HCT116 (cell line): ENCODE measurements around the gene HSP90AA1. TPM values are rescaled to one million over a fixed set of nuclear protein-coding genes. Genes with fewer than 3 reads are reported as not detected.

Experiments
- ATAC-seq: fragments of 200-7000 bp; cut with Tn5 transposase; 2 replicates; pipeline ENCODE4 v1.9.1; 2020; ENCODE audit warnings: mild to moderate bottlenecking, moderate library complexity
- BruUV-seq: library from RNA; stranded (reverse); fragments of 400-500 nt; replicated peaks from 2 replicates; lab custom pipeline; 2021; lab: Mats Ljungman, UMichigan
- CTCF ChIA-PET: fragments of 300-600 bp; sonication (Branson Sonifier 250); formaldehyde crosslinking; loops from one replicate; lab custom pipeline; 2021; ENCODE audit warnings: antibody characterized with exemption; lab: Charles Lee
- POLR2A ChIA-PET: fragments of 300-600, 350-600 bp; sonication (Branson Sonifier 250); formaldehyde crosslinking; loops from one replicate; lab custom pipeline; 2021; ENCODE audit warnings: antibody characterized with exemption; lab: Charles Lee
- RAD21 ChIA-PET, 2 experiments: fragments of 300-600 bp; sonication (Branson Sonifier 250); formaldehyde crosslinking; loops; one replicate each; lab custom pipeline; 2023; ENCODE audit warnings: low total read pairs in 2 of 2; ENCODE audit not compliant: uncharacterized antibody in 2 of 2, unreplicated experiment in 2 of 2, low non-redundant PET in 1 of 2; lab: Charles Lee
- DNase-seq: peaks from one replicate; pipeline ENCODE4 v3.0.0-alpha.2; 2010; ENCODE audit warnings: low read depth, low spot score
- H2AFZ ChIP-seq: fragments of 200-600 bp; shearing (Covaris generic), sonication (generic); 2 replicates; pipeline ENCODE4 v1.6.1; 2017; ENCODE audit warnings: low read depth, mixed run types, mixed read lengths, antibody characterized with exemption, low read length; ENCODE audit not compliant: poor library complexity, severe bottlenecking
- H3K27ac ChIP-seq: 2 replicates; pipeline ENCODE4 v1.5.1; 2012; ENCODE audit warnings: low read depth, low read length
- H3K27me3 ChIP-seq: fragments of 200-600 bp; sonication (generic); 2 replicates; pipeline ENCODE4 v1.6.1; 2016; ENCODE audit warnings: mixed run types, low read length, mixed read lengths; ENCODE audit not compliant: insufficient read depth
- H3K36me3 ChIP-seq, 2 experiments: fragments of 200-500 bp in 1 of 2; fragments of 200-600 bp in 1 of 2; sonication (Bioruptor generic) in 1 of 2; sonication (generic) in 1 of 2; 2 replicates each; pipeline versions ENCODE4 v1.5.1 to v1.6.1; 2014 to 2016; ENCODE audit warnings: low read length in 2 of 2, inconsistent platforms in 1 of 2, mixed read lengths in 1 of 2, mixed run types in 1 of 2; ENCODE audit not compliant: insufficient read depth in 2 of 2, control insufficient read depth in 1 of 2
- H3K4me1 ChIP-seq, 2 experiments: fragments of 200-600 bp in 1 of 2; sonication (generic) in 1 of 2; 2 replicates each; pipeline versions ENCODE4 v1.5.1 to v1.6.1; 2012 to 2017; ENCODE audit warnings: low read length in 2 of 2, inconsistent platforms in 1 of 2, mild to moderate bottlenecking in 1 of 2, mixed read lengths in 1 of 2, mixed run types in 1 of 2, moderate library complexity in 1 of 2; ENCODE audit not compliant: insufficient read depth in 2 of 2, control insufficient read depth in 1 of 2
- H3K4me2 ChIP-seq: fragments of 200-600 bp; sonication (generic); 2 replicates; pipeline ENCODE4 v1.6.1; 2017; ENCODE audit warnings: mixed run types, low read length, mixed read lengths
- H3K4me3 ChIP-seq, 2 experiments: fragments of 200-600 bp in 1 of 2; sonication (generic) in 1 of 2; replicated peaks in 1 of 2; 2 replicates each; pipeline ENCODE4 v1.5.1; 2011 to 2016; ENCODE audit warnings: low read length in 2 of 2, control low read depth in 1 of 2, low read depth in 1 of 2, mild to moderate bottlenecking in 1 of 2, mixed read lengths in 1 of 2, mixed run types in 1 of 2
- H3K79me2 ChIP-seq: fragments of 200-600 bp; sonication (generic); 2 replicates; pipeline ENCODE4 v1.6.1; 2017; ENCODE audit warnings: mild to moderate bottlenecking, mixed run types, low read length, moderate library complexity, mixed read lengths; ENCODE audit not compliant: insufficient read depth
- H3K9ac ChIP-seq: fragments of 200-600 bp; sonication (generic); 2 replicates; pipeline ENCODE4 v1.6.1; 2016; ENCODE audit warnings: low read length, mixed read lengths
- H3K9me2 ChIP-seq: fragments of 200-600 bp; sonication (generic), shearing (Covaris generic); 2 replicates; pipeline ENCODE4 v1.6.1; 2017; ENCODE audit warnings: mixed run types, mild to moderate bottlenecking, moderate library complexity; ENCODE audit not compliant: insufficient read depth
- H3K9me3 ChIP-seq, 2 experiments: fragments of 200-500 bp in 1 of 2; fragments of 200-600 bp in 1 of 2; sonication (Bioruptor generic) in 1 of 2; sonication (generic) in 1 of 2; 2 replicates each; pipeline ENCODE4 v1.6.1; 2014 to 2017; ENCODE audit warnings: low read length in 2 of 2, mixed read lengths in 2 of 2, inconsistent platforms in 1 of 2, low read depth in 1 of 2, mild to moderate bottlenecking in 1 of 2, mixed run types in 1 of 2, moderate library complexity in 1 of 2; ENCODE audit not compliant: control insufficient read depth in 1 of 2, insufficient read depth in 1 of 2
- H4K20me1 ChIP-seq: fragments of 200-600 bp; sonication (generic), shearing (Covaris generic); 2 replicates; pipeline ENCODE4 v1.6.1; 2017; ENCODE audit warnings: mixed run types, mild to moderate bottlenecking, moderate library complexity; ENCODE audit not compliant: insufficient read depth
- CBX3 ChIP-seq: IDR thresholded peaks from 2 replicates; pipeline ENCODE4 v1.6.1; 2012; ENCODE audit warnings: low read depth
- CEBPB ChIP-seq: IDR thresholded peaks from 2 replicates; pipeline ENCODE4 v1.6.1; 2012; ENCODE audit warnings: low read depth
- CTCF ChIP-seq, 3 experiments: fragments of 200-600 bp in 1 of 3; sonication (generic) in 1 of 3; IDR thresholded peaks in 2 of 3; conservative IDR thresholded peaks in 1 of 3; 2 replicates each; pipeline ENCODE4 v1.5.1; 2012 to 2017; ENCODE audit warnings: low read depth in 2 of 3, low read length in 2 of 3, antibody characterized with exemption in 1 of 3, borderline replicate concordance in 1 of 3, control low read depth in 1 of 3, mild to moderate bottlenecking in 1 of 3, mixed read lengths in 1 of 3, mixed run types in 1 of 3, moderate library complexity in 1 of 3; ENCODE audit not compliant: insufficient read depth in 1 of 3
- EGR1 ChIP-seq: IDR thresholded peaks from 2 replicates; pipeline ENCODE4 v1.6.1; 2012; ENCODE audit warnings: low read depth
- ELF1 ChIP-seq: IDR thresholded peaks from 2 replicates; pipeline ENCODE4 v1.6.1; 2012; ENCODE audit warnings: low read depth, borderline replicate concordance
- EZH2 ChIP-seq: fragments of 200-600 bp; sonication (generic); IDR thresholded peaks from 2 replicates; pipeline ENCODE4 v1.6.1; 2017; ENCODE audit warnings: antibody characterized with exemption, mixed run types
- EZH2phosphoT487 ChIP-seq: fragments of 200-600 bp; IDR thresholded peaks from 2 replicates; pipeline ENCODE4 v1.6.1; 2018; ENCODE audit warnings: antibody characterized with exemption, borderline replicate concordance
- FOSL1 ChIP-seq: IDR thresholded peaks from 2 replicates; pipeline ENCODE4 v1.6.1; 2012; ENCODE audit warnings: low read depth
- JUND ChIP-seq: IDR thresholded peaks from 2 replicates; pipeline ENCODE4 v1.6.1; 2012
- MAX ChIP-seq: IDR thresholded peaks from 2 replicates; pipeline ENCODE4 v1.6.1; 2012
- SIN3A ChIP-seq: IDR thresholded peaks from 2 replicates; pipeline ENCODE4 v1.6.1; 2012; ENCODE audit warnings: low read depth
- SP1 ChIP-seq: IDR thresholded peaks from 2 replicates; pipeline ENCODE4 v1.6.1; 2012; ENCODE audit warnings: low read depth
- SRF ChIP-seq: IDR thresholded peaks from 2 replicates; pipeline ENCODE4 v1.6.1; 2012; ENCODE audit warnings: low read depth
- TCF7L2 ChIP-seq: IDR thresholded peaks from 2 replicates; pipeline ENCODE4 v1.7.0; 2011; ENCODE audit warnings: borderline replicate concordance, inconsistent platforms; ENCODE audit not compliant: insufficient read depth, insufficient read length; ENCODE audit errors: extremely low read depth
- YY1 ChIP-seq: IDR thresholded peaks from 2 replicates; pipeline ENCODE4 v1.6.1; 2011; ENCODE audit warnings: low read length, low read depth, moderate library complexity, mild to moderate bottlenecking; ENCODE audit not compliant: insufficient replicate concordance; ENCODE audit errors: extremely low read depth
- ZBTB33 ChIP-seq: IDR thresholded peaks from 2 replicates; pipeline ENCODE4 v1.6.1; 2011; ENCODE audit warnings: mild to moderate bottlenecking, low read length, moderate library complexity; ENCODE audit not compliant: insufficient replicate concordance; ENCODE audit errors: extremely low read depth
- ZFX ChIP-seq: fragments of 450-650 bp; IDR thresholded peaks from 2 replicates; pipeline ENCODE4 v1.6.1; 2017
- ZNF274 ChIP-seq: fragments of 200-500 bp; sonication (Bioruptor generic); IDR thresholded peaks from 2 replicates; pipeline ENCODE4 v1.6.1; 2014; ENCODE audit warnings: mild to moderate bottlenecking, low read depth, low read length, inconsistent platforms
- intact Hi-C: fragments of 100-400 bp; cut with micrococcal nuclease; formaldehyde crosslinking; loops from 2 replicates; pipeline ENCODE4 v1.10.0; 2022
- total RNA-seq: library from RNA; stranded (reverse); gene quantifications from one replicate; pipeline ENCODE4 v1.2.1, GENCODE V29; 2021; ENCODE audit not compliant: unreplicated experiment
- TF ChIP-seq, protein P1 (sequence below): IDR thresholded peaks from 2 replicates; pipeline ENCODE4 v1.6.1; 2012; ENCODE audit warnings: low read depth

Gene HSP90AA1
- total RNA-seq, 1 experiment from 2014 or later = 1,380 TPM

DNA sequence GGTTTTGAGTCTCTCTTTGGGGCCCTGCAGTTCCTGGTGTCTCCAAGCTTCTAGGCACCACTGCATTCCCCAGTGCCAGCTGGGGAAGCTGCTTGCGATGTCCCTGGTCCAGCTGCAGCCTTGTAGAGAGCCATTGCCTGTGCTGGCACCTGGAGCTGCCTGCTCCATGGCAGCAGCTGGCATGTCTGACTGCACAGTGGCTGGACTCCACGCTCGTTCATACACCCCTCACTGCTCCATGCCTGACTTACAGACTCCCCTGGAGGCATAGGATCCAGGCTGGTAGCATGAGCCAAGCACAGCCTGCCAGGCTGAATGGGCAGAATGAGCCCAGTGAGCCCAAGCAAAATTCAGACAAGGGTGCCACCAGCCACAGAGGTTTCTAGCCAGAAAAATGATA, 31.0 kb upstream of the HSP90AA1 start:
- RAD21 ChIA-PET = no interaction called here
- Histone ChIP-seq H3K79me2 (no peaks in the 10 kb centered on the region), H3K9me2 (no peaks in the 10 kb centered on the region), H3K4me1 (no peaks in the 10 kb centered on the region), H3K27me3 (no peaks in the 10 kb centered on the region), H3K36me3 (no peaks in the 10 kb centered on the region), H3K9ac (no peak overlapping the region), H4K20me1 (no peaks in the 10 kb centered on the region), H2AFZ (no peak overlapping the region), H3K4me3 (no peak overlapping the region), H3K9me3 (no peaks in the 10 kb centered on the region), H3K27ac (no peak overlapping the region), H3K4me2 (no peak overlapping the region)
- POLR2A ChIA-PET = no interaction called here
- ATAC-seq (no peak), DNase-seq (no peak)
- CTCF ChIA-PET = no interaction called here
- intact Hi-C loops = no loop called here
- BruUV-seq = no TSS peak
- TF ChIP-seq SIN3A (no peak), TCF7L2 (no peak), JUND (no peak), CTCF (IDR thresholded peaks at IDR 0.05 in 2 of 3, conservative IDR thresholded peaks at IDR 0.05 in 1 of 3; ENCODE audit: borderline replicate concordance in 1 of 3, insufficient read depth in 1 of 3, low read depth in 2 of 3, low read length in 2 of 3) (no peak), FOSL1 (no peak), ELF1 (no peak), MAX (no peak), SRF (no peak), ZNF274 (no peak), CBX3 (no peak), CEBPB (no peak), EZH2phosphoT487 (no peak), EZH2 (no peak), ZFX (no peak), ZBTB33 (no peak), EGR1 (no peak), SP1 (no peak), YY1 (no peak)
- TF ChIP-seq, protein P1, sequence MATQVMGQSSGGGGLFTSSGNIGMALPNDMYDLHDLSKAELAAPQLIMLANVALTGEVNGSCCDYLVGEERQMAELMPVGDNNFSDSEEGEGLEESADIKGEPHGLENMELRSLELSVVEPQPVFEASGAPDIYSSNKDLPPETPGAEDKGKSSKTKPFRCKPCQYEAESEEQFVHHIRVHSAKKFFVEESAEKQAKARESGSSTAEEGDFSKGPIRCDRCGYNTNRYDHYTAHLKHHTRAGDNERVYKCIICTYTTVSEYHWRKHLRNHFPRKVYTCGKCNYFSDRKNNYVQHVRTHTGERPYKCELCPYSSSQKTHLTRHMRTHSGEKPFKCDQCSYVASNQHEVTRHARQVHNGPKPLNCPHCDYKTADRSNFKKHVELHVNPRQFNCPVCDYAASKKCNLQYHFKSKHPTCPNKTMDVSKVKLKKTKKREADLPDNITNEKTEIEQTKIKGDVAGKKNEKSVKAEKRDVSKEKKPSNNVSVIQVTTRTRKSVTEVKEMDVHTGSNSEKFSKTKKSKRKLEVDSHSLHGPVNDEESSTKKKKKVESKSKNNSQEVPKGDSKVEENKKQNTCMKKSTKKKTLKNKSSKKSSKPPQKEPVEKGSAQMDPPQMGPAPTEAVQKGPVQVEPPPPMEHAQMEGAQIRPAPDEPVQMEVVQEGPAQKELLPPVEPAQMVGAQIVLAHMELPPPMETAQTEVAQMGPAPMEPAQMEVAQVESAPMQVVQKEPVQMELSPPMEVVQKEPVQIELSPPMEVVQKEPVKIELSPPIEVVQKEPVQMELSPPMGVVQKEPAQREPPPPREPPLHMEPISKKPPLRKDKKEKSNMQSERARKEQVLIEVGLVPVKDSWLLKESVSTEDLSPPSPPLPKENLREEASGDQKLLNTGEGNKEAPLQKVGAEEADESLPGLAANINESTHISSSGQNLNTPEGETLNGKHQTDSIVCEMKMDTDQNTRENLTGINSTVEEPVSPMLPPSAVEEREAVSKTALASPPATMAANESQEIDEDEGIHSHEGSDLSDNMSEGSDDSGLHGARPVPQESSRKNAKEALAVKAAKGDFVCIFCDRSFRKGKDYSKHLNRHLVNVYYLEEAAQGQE = no peak
